PFSK-1 (cell line): ENCODE results near the gene RPSA.
A peak's percentile ranks its signal among the peaks of the same experiment; 100 is the strongest.

Source experiments
- FOXP2 ChIP-seq: optimal IDR thresholded peaks from 2 replicates; pipeline ENCODE3; 2011; ENCODE audit warnings: borderline replicate concordance, control low read depth, inconsistent platforms; ENCODE audit not compliant: insufficient read depth; ENCODE audit errors: extremely low read length, extremely low read depth
- POLR2AphosphoS5 ChIP-seq: IDR thresholded peaks from 2 replicates; pipeline ENCODE4 v1.6.1; 2012; ENCODE audit warnings: low read depth, mild to moderate bottlenecking, control low read depth, low read length, moderate library complexity
- SIN3A ChIP-seq: IDR thresholded peaks from 2 replicates; pipeline ENCODE4 v1.6.1; 2012; ENCODE audit warnings: mild to moderate bottlenecking, low read length, moderate library complexity, borderline replicate concordance; ENCODE audit not compliant: insufficient read depth
- TAF1 ChIP-seq: IDR thresholded peaks from 2 replicates; pipeline ENCODE4 v1.6.1; 2012; ENCODE audit warnings: low read length, control low read depth, borderline replicate concordance; ENCODE audit not compliant: insufficient read depth
- TF ChIP-seq, protein P1 (sequence below), 2 experiments: IDR thresholded peaks; 2 replicates each; pipeline versions ENCODE4 v1.6.1 to v1.8.0; 2011 to 2012; ENCODE audit warnings: low read depth in 2 of 2, low read length in 2 of 2, control low read depth in 1 of 2, inconsistent platforms in 1 of 2, mild to moderate bottlenecking in 1 of 2, moderate library complexity in 1 of 2; ENCODE audit not compliant: insufficient read depth in 1 of 2

Gene RPSA

GRCh38 chr3:39379778-39380155 lies 26.8 kb upstream of the RPSA start:
- TF ChIP-seq, protein P1, sequence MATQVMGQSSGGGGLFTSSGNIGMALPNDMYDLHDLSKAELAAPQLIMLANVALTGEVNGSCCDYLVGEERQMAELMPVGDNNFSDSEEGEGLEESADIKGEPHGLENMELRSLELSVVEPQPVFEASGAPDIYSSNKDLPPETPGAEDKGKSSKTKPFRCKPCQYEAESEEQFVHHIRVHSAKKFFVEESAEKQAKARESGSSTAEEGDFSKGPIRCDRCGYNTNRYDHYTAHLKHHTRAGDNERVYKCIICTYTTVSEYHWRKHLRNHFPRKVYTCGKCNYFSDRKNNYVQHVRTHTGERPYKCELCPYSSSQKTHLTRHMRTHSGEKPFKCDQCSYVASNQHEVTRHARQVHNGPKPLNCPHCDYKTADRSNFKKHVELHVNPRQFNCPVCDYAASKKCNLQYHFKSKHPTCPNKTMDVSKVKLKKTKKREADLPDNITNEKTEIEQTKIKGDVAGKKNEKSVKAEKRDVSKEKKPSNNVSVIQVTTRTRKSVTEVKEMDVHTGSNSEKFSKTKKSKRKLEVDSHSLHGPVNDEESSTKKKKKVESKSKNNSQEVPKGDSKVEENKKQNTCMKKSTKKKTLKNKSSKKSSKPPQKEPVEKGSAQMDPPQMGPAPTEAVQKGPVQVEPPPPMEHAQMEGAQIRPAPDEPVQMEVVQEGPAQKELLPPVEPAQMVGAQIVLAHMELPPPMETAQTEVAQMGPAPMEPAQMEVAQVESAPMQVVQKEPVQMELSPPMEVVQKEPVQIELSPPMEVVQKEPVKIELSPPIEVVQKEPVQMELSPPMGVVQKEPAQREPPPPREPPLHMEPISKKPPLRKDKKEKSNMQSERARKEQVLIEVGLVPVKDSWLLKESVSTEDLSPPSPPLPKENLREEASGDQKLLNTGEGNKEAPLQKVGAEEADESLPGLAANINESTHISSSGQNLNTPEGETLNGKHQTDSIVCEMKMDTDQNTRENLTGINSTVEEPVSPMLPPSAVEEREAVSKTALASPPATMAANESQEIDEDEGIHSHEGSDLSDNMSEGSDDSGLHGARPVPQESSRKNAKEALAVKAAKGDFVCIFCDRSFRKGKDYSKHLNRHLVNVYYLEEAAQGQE (IDR thresholded peaks at IDR 0.05; ENCODE audit: insufficient read depth in 1 of 2, low read depth in 2 of 2, low read length in 2 of 2), result no peak

- TF ChIP-seq, protein P1 (IDR thresholded peaks at IDR 0.05; ENCODE audit: insufficient read depth in 1 of 2, low read depth in 2 of 2, low read length in 2 of 2), result no peak
- TF ChIP-seq POLR2AphosphoS5, result no peak
- no peak for TF ChIP-seq SIN3A
- TF ChIP-seq FOXP2, result no peak
- no peak for TF ChIP-seq TAF1
Observed at GRCh38 chr3:39381432-39381831, 25.1 kb upstream of the RPSA start.

DNA sequence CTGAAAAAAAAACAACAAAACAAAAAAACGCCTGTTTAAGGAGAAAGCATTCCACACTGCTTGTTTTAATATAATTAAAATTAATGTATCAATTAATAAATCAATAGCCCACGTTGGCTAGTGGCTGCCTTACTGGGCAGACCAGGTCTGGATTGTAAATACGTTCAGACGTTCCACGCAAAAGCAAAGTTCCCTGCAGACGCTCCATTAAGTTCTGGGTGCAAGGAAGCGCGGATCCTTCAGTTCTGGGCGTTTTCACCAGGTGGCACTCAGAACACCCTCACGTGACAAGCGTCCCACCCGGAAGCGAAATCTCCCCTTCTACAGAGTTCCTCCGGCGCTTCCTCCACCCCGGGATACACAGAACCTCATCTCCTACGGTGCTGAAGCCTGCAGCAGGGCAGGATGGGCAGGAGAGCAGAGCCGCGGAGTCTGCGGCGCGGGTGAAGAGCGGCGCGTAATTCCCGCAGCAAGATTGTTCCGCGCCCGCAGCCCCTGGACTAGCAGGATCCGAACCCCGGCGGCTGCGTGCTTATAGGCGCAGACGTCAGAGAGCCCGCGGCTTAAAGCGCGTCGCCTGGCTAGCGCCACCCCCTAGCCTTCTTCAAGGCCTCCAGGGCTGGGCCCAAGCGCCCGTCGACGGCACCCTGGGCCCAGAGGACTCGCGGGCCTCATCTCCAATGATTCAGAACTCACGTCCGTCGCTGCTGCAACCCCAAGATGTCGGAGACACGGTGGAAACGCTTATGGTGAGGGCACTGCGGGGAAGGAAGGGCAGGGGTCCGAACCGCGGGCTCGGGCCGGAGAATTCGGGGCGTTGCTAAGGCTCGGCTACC lies 23.3 kb upstream of the RPSA start, which contains the start of gene SLC25A38:
Gene SLC25A38, plus strand, starts transcription at position 326 of the 836 bp plus-strand sequence. Its CDS starts 355 bp downstream, at position 681.
- TF ChIP-seq POLR2AphosphoS5 (peak; percentile 72; the same call in 1 of the 2 replicates), FOXP2 (no peak), SIN3A (peak; percentile 63; the same call in 1 of the 2 replicates), TAF1 (0 out of 2 replicates have a peak, but pooled peaks have one; percentile 51)
- TF ChIP-seq, protein P1 (IDR thresholded peaks at IDR 0.05; ENCODE audit: insufficient read depth in 1 of 2, low read depth in 2 of 2, low read length in 2 of 2), result no peak

GRCh38 chr3:39383881-39384664 lies 22.4 kb upstream of the RPSA start:
- TF ChIP-seq POLR2AphosphoS5 (no peak), FOXP2 (no peak), SIN3A (no peak), TAF1 (no peak)
- TF ChIP-seq, protein P1 (IDR thresholded peaks at IDR 0.05; ENCODE audit: insufficient read depth in 1 of 2, low read depth in 2 of 2, low read length in 2 of 2), result no peak
